ENCODE results near the gene TGM6. TPM values are rescaled to one million over a fixed set of nuclear protein-coding genes. Genes with fewer than 3 reads are reported as not detected.

Gene TGM6
- total RNA-seq: not detected in 3 replicates

DNA sequence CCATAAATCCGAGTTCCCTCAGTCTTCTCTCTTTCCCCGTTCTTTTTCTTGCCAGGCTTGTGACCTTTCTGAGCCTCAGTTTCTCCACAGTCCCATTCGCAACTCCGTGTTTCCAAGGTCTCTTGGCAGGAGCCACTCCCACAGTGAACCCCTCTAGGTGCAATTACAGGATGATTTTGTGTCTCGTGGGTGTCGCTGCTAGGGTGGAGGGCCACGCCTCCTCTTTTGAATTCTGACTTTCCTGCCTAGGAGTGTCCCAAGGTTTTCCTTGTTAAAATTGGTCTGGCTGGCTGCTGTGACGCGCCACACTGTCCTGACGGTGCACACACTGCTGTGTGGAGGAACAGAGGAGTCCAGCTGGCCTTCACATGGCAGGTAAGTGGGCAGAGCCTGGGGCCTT is at the start of gene TGM6:
Gene TGM6 (plus strand): TSS at position 301 of the 400 bp plus-strand sequence. CDS start 68 bp downstream, at position 369.
- Mint-ChIP-seq H3K9me3 (no peaks in the 10 kb centered on the region), H3K27me3 (ENCODE audit: low read depth) (peaks cover 1% of the 10 kb centered on the region), H3K36me3 (no peaks in the 10 kb centered on the region), H3K27ac (no peak within 1 kb of the TSS), H3K4me3 (no peak within 1 kb of the TSS), H3K4me1 (no peaks in the 10 kb centered on the region)
- TF ChIP-seq, protein P1, sequence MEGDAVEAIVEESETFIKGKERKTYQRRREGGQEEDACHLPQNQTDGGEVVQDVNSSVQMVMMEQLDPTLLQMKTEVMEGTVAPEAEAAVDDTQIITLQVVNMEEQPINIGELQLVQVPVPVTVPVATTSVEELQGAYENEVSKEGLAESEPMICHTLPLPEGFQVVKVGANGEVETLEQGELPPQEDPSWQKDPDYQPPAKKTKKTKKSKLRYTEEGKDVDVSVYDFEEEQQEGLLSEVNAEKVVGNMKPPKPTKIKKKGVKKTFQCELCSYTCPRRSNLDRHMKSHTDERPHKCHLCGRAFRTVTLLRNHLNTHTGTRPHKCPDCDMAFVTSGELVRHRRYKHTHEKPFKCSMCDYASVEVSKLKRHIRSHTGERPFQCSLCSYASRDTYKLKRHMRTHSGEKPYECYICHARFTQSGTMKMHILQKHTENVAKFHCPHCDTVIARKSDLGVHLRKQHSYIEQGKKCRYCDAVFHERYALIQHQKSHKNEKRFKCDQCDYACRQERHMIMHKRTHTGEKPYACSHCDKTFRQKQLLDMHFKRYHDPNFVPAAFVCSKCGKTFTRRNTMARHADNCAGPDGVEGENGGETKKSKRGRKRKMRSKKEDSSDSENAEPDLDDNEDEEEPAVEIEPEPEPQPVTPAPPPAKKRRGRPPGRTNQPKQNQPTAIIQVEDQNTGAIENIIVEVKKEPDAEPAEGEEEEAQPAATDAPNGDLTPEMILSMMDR (IDR thresholded peaks at IDR 0.05; ENCODE audit: unreplicated experiment): no peak
- no peak for DNase-seq (ENCODE audit: low spot score in 2 of 2, unreplicated experiment in 2 of 2)

DNA sequence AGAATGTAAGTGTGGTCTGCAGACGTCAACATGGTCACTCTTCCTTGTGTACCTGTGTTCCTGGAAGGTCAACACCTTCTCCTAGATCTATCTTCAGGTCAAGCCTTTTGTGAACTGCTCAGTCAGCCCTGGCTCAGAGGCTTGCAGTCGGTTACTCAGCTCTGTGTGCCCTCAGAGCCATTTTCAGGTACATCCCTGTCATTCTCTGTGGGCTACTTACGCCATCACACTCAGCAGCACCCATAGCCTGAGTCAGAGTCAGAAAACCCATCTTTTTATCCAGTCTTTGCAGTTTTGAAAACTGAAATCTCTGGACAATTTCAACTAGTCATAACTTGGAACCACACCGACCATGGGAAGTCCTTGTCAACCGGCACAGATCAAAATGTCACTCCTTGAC is 49.6 kb upstream of the TGM6 start:
- DNase-seq (ENCODE audit: low spot score in 2 of 2, unreplicated experiment in 2 of 2): no peak
- H3K4me1 Mint-ChIP-seq: no peaks in the 10 kb centered on the region
- no peaks in the 10 kb centered on the region for H3K27me3 Mint-ChIP-seq (ENCODE audit: low read depth)
- H3K9me3 Mint-ChIP-seq: no peaks in the 10 kb centered on the region
- no peaks in the 10 kb centered on the region for H3K36me3 Mint-ChIP-seq
- no peak overlapping the region for H3K4me3 Mint-ChIP-seq
- H3K27ac Mint-ChIP-seq: no peak overlapping the region
- TF ChIP-seq, protein P1 (IDR thresholded peaks at IDR 0.05; ENCODE audit: unreplicated experiment): no peak

DNA sequence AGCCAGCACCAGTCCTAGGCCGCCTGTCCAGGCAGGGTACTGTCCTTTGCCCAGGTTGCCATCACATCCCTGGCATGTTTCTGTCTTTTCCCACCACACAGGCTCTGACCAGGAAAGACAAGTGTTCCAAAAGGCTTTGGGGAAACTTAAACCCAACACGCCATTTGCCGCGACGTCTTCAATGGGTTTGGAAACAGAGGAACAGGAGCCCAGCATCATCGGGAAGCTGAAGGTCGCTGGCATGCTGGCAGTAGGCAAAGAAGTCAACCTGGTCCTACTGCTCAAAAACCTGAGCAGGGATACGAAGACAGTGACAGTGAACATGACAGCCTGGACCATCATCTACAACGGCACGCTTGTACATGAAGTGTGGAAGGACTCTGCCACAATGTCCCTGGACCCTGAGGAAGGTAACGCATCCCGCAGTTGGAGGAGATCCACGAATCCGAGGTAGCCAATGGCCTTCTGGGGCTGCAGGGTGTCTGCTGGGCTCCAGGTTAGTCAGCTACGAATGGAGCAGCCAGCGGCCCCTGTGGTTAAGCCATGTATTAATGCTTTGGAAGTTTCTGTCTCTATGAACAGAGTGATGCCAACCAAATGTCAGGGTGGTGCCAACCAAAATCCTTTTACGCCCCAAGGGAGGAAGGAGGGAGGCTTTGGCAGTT is 48.7 kb upstream of the TGM6 start:
- TF ChIP-seq, protein P1 (IDR thresholded peaks at IDR 0.05; ENCODE audit: unreplicated experiment): no peak
- Mint-ChIP-seq H3K4me1 (no peaks in the 10 kb centered on the region), H3K36me3 (no peaks in the 10 kb centered on the region), H3K9me3 (no peaks in the 10 kb centered on the region), H3K27ac (no peak overlapping the region), H3K4me3 (no peak overlapping the region), H3K27me3 (ENCODE audit: low read depth) (no peaks in the 10 kb centered on the region)
- no peak for DNase-seq (ENCODE audit: low spot score in 2 of 2, unreplicated experiment in 2 of 2)

DNA sequence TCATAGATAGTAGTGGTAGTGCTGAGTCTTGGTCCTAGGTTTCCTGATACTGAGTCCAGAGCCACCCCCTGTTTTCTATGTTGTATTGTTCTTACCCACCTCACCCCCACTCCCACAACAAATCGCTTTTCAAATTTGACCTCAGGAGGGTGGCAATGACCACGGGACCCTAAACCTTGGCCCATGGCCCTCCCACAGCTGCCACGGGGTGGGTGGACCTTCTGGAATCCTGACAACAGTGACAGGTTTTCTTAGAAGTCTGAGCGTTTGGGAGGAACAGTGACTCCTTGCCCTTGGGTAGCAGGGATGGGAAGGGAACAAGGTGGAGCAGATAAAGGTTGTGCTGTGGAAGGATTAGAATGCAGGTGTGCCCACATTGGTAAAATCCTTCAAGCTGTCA is 48.0 kb upstream of the TGM6 start:
- H3K27me3 Mint-ChIP-seq (ENCODE audit: low read depth): no peaks in the 10 kb centered on the region
- TF ChIP-seq, protein P1 (IDR thresholded peaks at IDR 0.05; ENCODE audit: unreplicated experiment): no peak
- H3K36me3 Mint-ChIP-seq: no peaks in the 10 kb centered on the region
- H3K9me3 Mint-ChIP-seq: no peaks in the 10 kb centered on the region
- H3K4me1 Mint-ChIP-seq: no peaks in the 10 kb centered on the region
- H3K4me3 Mint-ChIP-seq: no peak overlapping the region
- no peak for DNase-seq (ENCODE audit: low spot score in 2 of 2, unreplicated experiment in 2 of 2)
- H3K27ac Mint-ChIP-seq: no peak overlapping the region

DNA sequence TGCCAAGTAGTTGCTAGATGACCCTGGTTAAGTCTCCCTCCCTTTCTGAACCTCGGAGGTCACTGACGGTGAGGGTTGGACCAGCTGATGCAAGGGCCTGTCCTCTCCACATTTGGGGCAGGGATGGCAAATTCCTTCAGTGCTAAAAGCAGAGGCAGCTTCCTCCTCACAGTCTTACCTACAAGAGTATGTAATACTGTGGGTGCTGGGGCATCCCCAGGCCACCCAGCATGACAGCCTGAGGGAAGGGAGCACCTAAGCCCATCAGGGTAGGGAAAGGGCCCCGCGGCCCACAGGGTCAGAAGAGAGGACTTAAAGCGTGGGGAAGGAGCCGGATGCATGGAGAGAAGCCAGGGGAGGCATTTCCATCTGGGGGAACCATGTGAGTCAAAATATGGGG is 46.9 kb upstream of the TGM6 start:
- Mint-ChIP-seq H3K9me3 (no peaks in the 10 kb centered on the region), H3K27ac (no peak overlapping the region), H3K27me3 (ENCODE audit: low read depth) (no peaks in the 10 kb centered on the region), H3K36me3 (no peaks in the 10 kb centered on the region), H3K4me3 (no peak overlapping the region), H3K4me1 (no peaks in the 10 kb centered on the region)
- TF ChIP-seq, protein P1 (IDR thresholded peaks at IDR 0.05; ENCODE audit: unreplicated experiment): no peak
- no peak for DNase-seq (ENCODE audit: low spot score in 2 of 2, unreplicated experiment in 2 of 2)

All from mesothelial cell of epicardium (in vitro differentiated cells).